H1 (cell line): ENCODE data around the gene RPUSD4. TPM values are rescaled to one million over a fixed set of nuclear protein-coding genes. Genes with fewer than 3 reads are reported as not detected.

Source experiments
- BACH1 ChIP-seq: IDR thresholded peaks from 2 replicates; pipeline ENCODE4 v1.6.1; 2012; ENCODE audit warnings: low read length, improper control_type of control experiment
- CBX8 ChIP-seq: fragments of 300-800, 300-1000 bp; sonication (generic); IDR thresholded peaks from 2 replicates; pipeline ENCODE4 v1.7.1; 2016; ENCODE audit warnings: low read depth, low read length, borderline replicate concordance
- CHD2 ChIP-seq: IDR thresholded peaks from 2 replicates; pipeline ENCODE4 v1.6.1; 2012; ENCODE audit warnings: low read length, improper control_type of control experiment
- CTBP2 ChIP-seq: IDR thresholded peaks from 2 replicates; pipeline ENCODE4 v1.7.0; 2011; ENCODE audit warnings: borderline replicate concordance, mild to moderate bottlenecking, moderate library complexity, mixed read lengths, low read length; ENCODE audit not compliant: insufficient read depth, insufficient read length
- CTCF ChIP-seq, 3 experiments: IDR thresholded peaks; 1 replicate in 2 of 3; 2 replicates in 1 of 3; pipeline versions ENCODE4 v1.5.1 to v1.6.1; 2011; ENCODE audit warnings: low read length in 3 of 3, mild to moderate bottlenecking in 3 of 3, inconsistent platforms in 2 of 3, low read depth in 1 of 3, moderate library complexity in 1 of 3; ENCODE audit not compliant: insufficient read depth in 1 of 3; ENCODE audit errors: control extremely low read depth in 1 of 3
- EP300 ChIP-seq, 2 experiments: IDR thresholded peaks; 1 replicate in 1 of 2; 2 replicates in 1 of 2; pipeline ENCODE4 v1.6.1; 2011 to 2012; ENCODE audit warnings: low read depth in 2 of 2, low read length in 2 of 2, mild to moderate bottlenecking in 2 of 2, borderline replicate concordance in 1 of 2, inconsistent platforms in 1 of 2, moderate library complexity in 1 of 2
- GTF2F1 ChIP-seq: IDR thresholded peaks from 2 replicates; pipeline ENCODE4 v1.6.1; 2012; ENCODE audit warnings: low read depth, low read length, improper control_type of control experiment, borderline replicate concordance
- HDAC6 ChIP-seq: IDR thresholded peaks from one replicate; pipeline ENCODE4 v1.7.1; 2012; ENCODE audit warnings: low read depth, mild to moderate bottlenecking, inconsistent platforms, low read length, moderate library complexity
- JUND ChIP-seq: IDR thresholded peaks from 2 replicates; pipeline ENCODE4 v1.6.1; 2011; ENCODE audit warnings: mild to moderate bottlenecking, improper control_type of control experiment, low read length
- SRF ChIP-seq: IDR thresholded peaks from 2 replicates; pipeline ENCODE4 v1.6.1; 2011; ENCODE audit warnings: mild to moderate bottlenecking, low read depth, low read length, moderate library complexity
- TBP ChIP-seq: IDR thresholded peaks from 2 replicates; pipeline ENCODE4 v1.6.1; 2011; ENCODE audit warnings: low read depth, low read length, improper control_type of control experiment
- TCF12 ChIP-seq: IDR thresholded peaks from 2 replicates; pipeline ENCODE4 v1.6.1; 2011; ENCODE audit warnings: low read depth, mild to moderate bottlenecking, low read length
- TEAD4 ChIP-seq: IDR thresholded peaks from 2 replicates; pipeline ENCODE4 v1.6.1; 2012; ENCODE audit warnings: low read depth, low read length, inconsistent platforms, mixed read lengths
- polyA plus RNA-seq, 7 experiments: library from polyadenylated mRNA; depleted of rRNA in 3 of 7; stranded (reverse) in 5 of 7; unstranded in 2 of 7; fragments of >200 nt in 5 of 7; fragments of 200-250 nt in 2 of 7; gene quantifications; 1 replicate in 5 of 7; 2 replicates in 1 of 7; 4 replicates in 1 of 7; pipeline versions ENCODE4 v1.2.1 to v1.2.3, GENCODE V29; 2011 to 2013; ENCODE audit warnings: missing spikeins in 2 of 7, mixed read lengths in 2 of 7
- total RNA-seq: library from RNA; stranded (reverse); fragmentation: NEBNext Ultra II Directional; extraction: Animal tissue kit (Norgen Biotek cat#: 25700); gene quantifications from 2 replicates; pipeline ENCODE4 v1.2.1, GENCODE V29; 2021

RPUSD4 gene
- total and polyA plus RNA-seq, 2 of the 8 experiments (the other 6 are each of a cell fraction or from before 2014, with no cell fraction given), result 36.1 to 50.7 TPM

GRCh38 chr11:126211236-126212088, at the start of gene RPUSD4, which contains the start of gene FAM118B (continued):
- TF ChIP-seq TEAD4 (no peak), TCF12 (no peak), CHD2 (peak; percentile 31; the same call in 1 of the 2 replicates), SRF (no peak), BACH1 (no peak), TBP (peak; percentile 85), EP300 (IDR thresholded peaks at IDR 0.05; ENCODE audit: borderline replicate concordance in 1 of 2, low read depth in 2 of 2, low read length in 2 of 2) (no peak), CTBP2 (no peak), CBX8 (no peak), CTCF (IDR thresholded peaks at IDR 0.05; ENCODE audit: control extremely low read depth in 1 of 3, insufficient read depth in 1 of 3, low read depth in 1 of 3, low read length in 3 of 3) (no peak), JUND (no peak), GTF2F1 (no peak; the same call in 1 of the 2 replicates), HDAC6 (no peak)
